Stimulated activated CD4-positive, alpha-beta T cell treated with anti-CD3 and anti-CD28 coated beads, Interleukin-1b, Interleukin-23, amount 100 ng/mL, for 48 hours (primary cell): ENCODE measurements around the gene ZNF580.
A peak's percentile ranks its signal among the peaks of the same experiment; 100 is the strongest.

Experiments
- DNase-seq: peaks from one replicate; pipeline ENCODE4 v3.0.0-alpha.2; 2020

ZNF580 gene

GRCh38 chr19:55625004-55625326, 15.8 kb upstream of the ZNF580 start:
- no peak for DNase-seq

- peak; percentile 52 for DNase-seq
Measured at GRCh38 chr19:55626350-55626749, 14.5 kb upstream of the ZNF580 start.

GRCh38 chr19:55632463-55632834, 8.4 kb upstream of the ZNF580 start:
- DNase-seq = peak; percentile 88

- DNase-seq = no peak
Measured at GRCh38 chr19:55633861-55634260, 6.9 kb upstream of the ZNF580 start.

GRCh38 chr19:55635334-55635717, 5.5 kb upstream of the ZNF580 start:
- DNase-seq = peak; percentile 37

GRCh38 chr19:55635856-55636440, 4.9 kb upstream of the ZNF580 start:
- no peak for DNase-seq

- DNase-seq = no peak
Measured at GRCh38 chr19:55636723-55637122, 4.1 kb upstream of the ZNF580 start.

- DNase-seq = no peak
Measured at GRCh38 chr19:55637534-55637933, 3.3 kb upstream of the ZNF580 start.

GRCh38 chr19:55638864-55639359, 1.9 kb upstream of the ZNF580 start:
- peak; percentile 74 for DNase-seq

- DNase-seq = peak; percentile 82
Measured at GRCh38 chr19:55640043-55640576, 692 bp upstream of the ZNF580 start.

- DNase-seq = no peak
Measured at GRCh38 chr19:55641426-55642152, 787 bp downstream of the ZNF580 start.

- peak; percentile 38 for DNase-seq
Measured at GRCh38 chr19:55642153-55643002, 1.6 kb downstream of the ZNF580 start.

- DNase-seq = peak; percentile 87
Measured at GRCh38 chr19:55643003-55643886, 2.4 kb downstream of the ZNF580 start, which contains the start of gene ZNF581. Gene ZNF581 (plus strand): TSS chr19:55643649. CDS start chr19:55644572, 923 bp downstream.

- DNase-seq = no peak
Measured at GRCh38 chr19:55643887-55644176, 3.0 kb downstream of the ZNF580 start.

- no peak for DNase-seq
Measured at GRCh38 chr19:55644191-55644833, 3.5 kb downstream of the ZNF580 start.

GRCh38 chr19:55644842-55645511, 4.2 kb downstream of the ZNF580 start:
- DNase-seq = no peak

- no peak for DNase-seq
Measured at GRCh38 chr19:55645512-55645881, 4.7 kb downstream of the ZNF580 start.

GRCh38 chr19:55646889-55647731, 6.3 kb downstream of the ZNF580 start:
- DNase-seq = no peak

- no peak for DNase-seq
Measured at GRCh38 chr19:55647732-55648584, 7.2 kb downstream of the ZNF580 start, which contains the start of gene CCDC106. Gene CCDC106 (plus strand): TSS chr19:55648212. CDS start chr19:55649047, 835 bp downstream.
